Measurements from ENCODE around the gene SAMD8. TPM values are rescaled to one million over a fixed set of nuclear protein-coding genes. Genes with fewer than 3 reads are reported as not detected.
"Not testable (repeated sequence)": the region's sequence is repeated elsewhere in the genome, so short reads cannot be mapped to it uniquely, and the experiment has no call there.

The SAMD8 gene
- total and polyA plus RNA-seq, 7 donors = 2.1 to 37.5 (median 25.0) TPM

- intact Hi-C loops (cut with DNase I) = no loop called here
- no peak overlapping the region for H3K4me3 ChIP-seq
- H3K4me1 ChIP-seq = peaks cover 0 to 34% (median 21%) of the 10 kb centered on the region in 4 donors
- H3K27ac ChIP-seq = no peak overlapping the region
- no peaks in the 10 kb centered on the region for H3K27me3 ChIP-seq
- TF ChIP-seq EP300 (IDR thresholded peaks at IDR 0.05) (no peak), CTCF (IDR thresholded peaks at IDR 0.05) (no peak), POLR2AphosphoS5 (IDR thresholded peaks at IDR 0.05) (no peak), POLR2A (IDR thresholded peaks at IDR 0.05) (no peak)
- H3K9me3 ChIP-seq = no peaks in the 10 kb centered on the region
- no peak for DNase-seq
- 98 to 100% methylated on average over 2 of the region's 2 CpGs for WGBS, 2 donors
- H3K36me3 ChIP-seq = peaks cover 0 to 16% (median 0%) of the 10 kb centered on the region in 4 donors
Observed at GRCh38 chr10:75126277-75126676, 14.8 kb downstream of the SAMD8 start.

- WGBS, 2 donors = 43 to 50% methylated on average over 2 of the region's 2 CpGs
- no peaks in the 10 kb centered on the region for H3K27me3 ChIP-seq
- no peak overlapping the region for H3K4me3 ChIP-seq
- no peaks in the 10 kb centered on the region for H3K9me3 ChIP-seq
- intact Hi-C loops (cut with DNase I) = no loop called here
- peaks cover 0 to 16% (median 0%) of the 10 kb centered on the region in 4 donors for H3K36me3 ChIP-seq
- no peak for DNase-seq
- H3K4me1 ChIP-seq = peaks cover 0 to 28% (median 20%) of the 10 kb centered on the region in 4 donors
- TF ChIP-seq POLR2A (IDR thresholded peaks at IDR 0.05) (no peak), CTCF (IDR thresholded peaks at IDR 0.05) (no peak), POLR2AphosphoS5 (IDR thresholded peaks at IDR 0.05) (no peak), EP300 (IDR thresholded peaks at IDR 0.05) (no peak)
- H3K27ac ChIP-seq = no peak overlapping the region
Observed at GRCh38 chr10:75127471-75127870, 16.0 kb downstream of the SAMD8 start.

- WGBS, 2 donors = 68 to 78% methylated on average over 1 of the region's 1 CpG
- intact Hi-C loops (cut with DNase I) = not testable (repeated sequence)
Observed at GRCh38 chr10:75128985-75129384, 17.5 kb downstream of the SAMD8 start.

GRCh38 chr10:75129537-75129936, 18.1 kb downstream of the SAMD8 start:
- no peak overlapping the region for H3K27ac ChIP-seq
- DNase-seq = no peak
- no peaks in the 10 kb centered on the region for H3K9me3 ChIP-seq
- H3K36me3 ChIP-seq = peaks cover 0 to 9% (median 0%) of the 10 kb centered on the region in 4 donors
- no peak for TF ChIP-seq POLR2AphosphoS5 (IDR thresholded peaks at IDR 0.05)
- TF ChIP-seq POLR2A (IDR thresholded peaks at IDR 0.05) = no peak
- 55 to 57% methylated on average over 1 of the region's 1 CpG for WGBS, 2 donors
- no peaks in the 10 kb centered on the region for H3K27me3 ChIP-seq
- H3K4me3 ChIP-seq = no peak overlapping the region
- peaks cover 0 to 30% (median 19%) of the 10 kb centered on the region in 4 donors for H3K4me1 ChIP-seq
- intact Hi-C loops (cut with DNase I) = no loop called here

More at GRCh38 chr10:75128985-75129384, 17.5 kb downstream of the SAMD8 start:
- H3K4me3 ChIP-seq, DNase-seq, H3K27me3 ChIP-seq, H3K27ac ChIP-seq, H3K9me3 ChIP-seq: not testable (repeated sequence)
- Histone ChIP-seq H3K36me3 (peaks cover 0 to 15% (median 0%) of the 10 kb centered on the region in 4 donors), H3K4me1 (peaks cover 0 to 30% (median 19%) of the 10 kb centered on the region in 4 donors)

- H3K9me3 ChIP-seq; H3K27ac ChIP-seq; DNase-seq; intact Hi-C loops (cut with DNase I); H3K4me3 ChIP-seq; H3K36me3 ChIP-seq; H3K27me3 ChIP-seq: not testable (repeated sequence)
- 78 to 81% methylated on average over 3 of the region's 3 CpGs for WGBS, 2 donors
- peaks cover 0 to 33% (median 8%) of the 10 kb centered on the region in 4 donors for H3K4me1 ChIP-seq
Observed at GRCh38 chr10:75133701-75134100, 22.2 kb downstream of the SAMD8 start.

GRCh38 chr10:75136346-75136745, 24.9 kb downstream of the SAMD8 start:
- intact Hi-C loops (cut with DNase I) = no loop called here
- Histone ChIP-seq H3K4me3 (no peak overlapping the region), H3K4me1 (peaks cover 0 to 24% (median 8%) of the 10 kb centered on the region in 4 donors), H3K27ac (no peak overlapping the region), H3K9me3 (no peaks in the 10 kb centered on the region), H3K27me3 (no peaks in the 10 kb centered on the region), H3K36me3 (no peaks in the 10 kb centered on the region)
- WGBS, 2 donors = 96 to 100% methylated on average over 1 of the region's 1 CpG
- no peak for DNase-seq
- TF ChIP-seq POLR2A (IDR thresholded peaks at IDR 0.05) (no peak), POLR2AphosphoS5 (IDR thresholded peaks at IDR 0.05) (no peak), EP300 (IDR thresholded peaks at IDR 0.05) (no peak), CTCF (IDR thresholded peaks at IDR 0.05) (no peak)

Data from sigmoid colon (tissue), 7 donors.